ENCODE results near the gene PTH1R.

The PTH1R gene

DNA sequence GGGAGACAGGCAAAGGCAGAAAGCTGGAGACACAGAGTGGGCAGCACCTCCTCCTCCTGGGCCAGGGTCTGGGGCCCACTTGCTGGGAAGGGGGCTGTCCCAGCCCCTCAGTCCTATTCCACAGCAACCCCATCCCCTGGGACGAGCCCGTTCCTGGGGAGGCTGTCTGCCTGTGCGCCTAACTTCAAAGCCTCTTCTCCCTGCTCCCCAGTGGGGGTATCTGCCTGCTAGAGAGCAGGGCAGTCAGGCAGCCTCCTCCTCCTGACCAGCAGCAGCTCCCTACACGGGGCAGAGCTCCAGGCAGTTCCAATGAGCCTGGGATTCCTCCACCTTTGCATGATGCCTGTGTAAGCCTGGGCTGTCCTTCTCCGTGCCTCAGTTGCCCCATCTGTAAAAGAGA, 6.9 kb downstream of the PTH1R start:
- no peak for DNase-seq

DNA sequence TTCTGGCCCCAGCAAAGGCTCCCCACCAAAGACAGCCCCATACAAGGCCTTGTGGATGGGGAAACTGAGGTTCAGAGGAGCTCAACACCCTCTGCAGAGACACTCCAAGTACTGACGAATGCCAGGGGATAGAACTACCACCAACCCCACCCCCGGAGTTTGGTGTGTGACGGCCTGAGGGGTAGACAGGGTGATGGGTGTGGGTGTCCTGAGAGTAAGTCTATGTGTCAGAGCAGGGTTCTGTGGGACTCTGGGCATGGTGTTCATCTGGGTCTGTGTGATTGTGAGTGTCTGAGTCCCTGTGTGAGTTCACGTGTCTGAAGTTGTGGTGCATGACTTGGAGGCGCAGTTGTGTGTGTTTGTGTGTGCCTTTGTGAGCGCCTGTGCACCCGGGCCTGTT, 7.4 kb downstream of the PTH1R start:
- DNase-seq: no peak

DNA sequence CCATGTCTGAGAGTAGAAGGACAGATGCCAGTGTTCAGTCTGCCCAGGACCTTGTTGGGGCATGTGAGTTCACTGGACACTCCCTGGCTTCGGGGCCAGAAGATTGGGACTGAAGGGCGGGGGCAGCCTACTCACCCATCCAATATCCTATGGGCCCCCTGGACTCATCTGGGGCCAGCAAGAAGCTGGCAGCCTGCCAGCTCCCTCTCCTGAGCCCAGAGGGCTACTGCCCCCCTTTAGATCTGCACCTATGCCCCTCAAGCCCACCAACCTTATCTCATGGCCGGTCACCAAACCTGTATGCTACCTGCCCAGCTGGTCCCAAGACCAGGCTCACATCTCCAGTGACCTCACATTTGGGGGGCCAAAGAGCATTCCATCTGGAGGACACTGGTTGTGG, 8.1 kb downstream of the PTH1R start:
- no peak for DNase-seq

DNA sequence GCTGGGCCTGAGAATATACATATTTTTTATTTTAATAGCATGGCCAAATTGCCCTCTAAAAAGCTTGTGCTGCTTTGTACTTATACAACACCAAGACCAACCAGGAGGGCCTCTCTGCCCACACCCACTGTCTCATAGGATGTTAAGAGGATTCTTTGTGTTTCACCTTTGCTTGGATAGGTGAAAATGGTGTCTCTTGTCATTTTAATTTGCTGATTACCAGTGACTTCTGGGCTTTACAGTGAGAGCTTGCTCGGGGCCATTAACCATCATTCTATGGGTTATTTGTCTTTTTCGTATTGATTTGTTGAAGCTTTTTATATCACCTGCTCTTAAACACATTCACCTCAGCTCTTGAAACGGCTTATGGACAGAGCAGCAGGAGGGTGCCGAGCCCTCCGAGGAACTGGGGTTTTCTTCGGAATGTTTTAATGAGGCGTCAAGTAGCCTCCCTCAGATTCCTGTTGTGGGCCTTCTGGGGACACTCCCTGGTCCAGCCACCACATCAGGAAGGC, 10.5 kb downstream of the PTH1R start:
- DNase-seq: no peak

DNA sequence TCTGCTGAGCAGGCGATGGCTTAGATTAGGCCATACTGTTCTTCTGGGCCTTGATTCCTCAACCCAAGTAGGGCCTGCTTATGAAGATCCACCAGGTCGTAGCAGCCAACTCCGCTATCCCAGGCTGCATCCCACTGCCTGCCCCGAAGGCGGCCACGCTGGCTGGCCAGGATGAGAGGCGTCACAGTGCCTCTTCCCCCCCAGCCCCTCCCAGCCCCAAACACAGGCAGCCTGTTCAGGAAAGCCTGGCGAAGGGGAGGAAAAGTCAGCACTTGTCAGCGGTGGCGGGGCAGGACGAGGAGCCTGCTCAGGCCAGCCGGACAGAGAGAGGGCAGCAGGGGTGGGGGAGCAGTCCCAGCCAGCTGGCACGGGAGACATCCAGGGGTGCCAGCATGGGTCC, 11.2 kb downstream of the PTH1R start:
- no peak for DNase-seq

DNA sequence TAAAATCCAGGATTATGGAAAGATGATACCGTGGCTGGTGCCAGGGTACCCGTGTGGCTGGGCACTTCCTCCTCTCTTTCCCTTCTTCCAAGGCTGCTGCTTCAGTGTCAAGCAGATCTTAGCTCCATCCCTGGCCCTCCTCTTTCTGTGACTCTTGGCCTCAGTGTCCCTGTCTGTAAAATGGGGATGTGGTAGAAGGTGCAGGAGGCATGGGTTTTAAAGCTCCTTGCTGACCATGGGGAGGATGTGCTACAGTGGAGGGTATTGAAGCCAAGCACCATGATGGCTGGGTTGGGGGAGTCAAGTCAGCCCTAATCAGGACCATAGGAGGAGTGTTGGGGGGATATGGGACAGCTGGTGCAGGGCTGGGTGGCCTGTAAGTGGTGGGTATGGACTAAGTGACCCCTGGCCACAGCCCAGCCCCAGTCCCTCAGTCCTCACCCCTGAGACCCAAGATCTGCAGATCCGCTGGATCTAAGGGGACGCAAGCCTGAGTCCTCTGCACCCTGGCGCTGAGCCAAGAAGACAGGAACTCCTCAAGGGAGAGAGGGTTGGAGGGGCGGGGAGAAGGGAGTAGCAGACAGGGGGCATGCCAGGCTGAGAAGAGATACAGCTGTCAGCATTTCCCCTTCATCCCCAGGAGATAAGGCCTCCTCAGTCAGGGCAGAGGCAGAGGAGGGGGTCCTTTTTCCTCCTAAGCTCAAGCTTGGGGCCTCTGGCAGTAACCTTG, 12.0 kb downstream of the PTH1R start:
- DNase-seq: no peak

DNA sequence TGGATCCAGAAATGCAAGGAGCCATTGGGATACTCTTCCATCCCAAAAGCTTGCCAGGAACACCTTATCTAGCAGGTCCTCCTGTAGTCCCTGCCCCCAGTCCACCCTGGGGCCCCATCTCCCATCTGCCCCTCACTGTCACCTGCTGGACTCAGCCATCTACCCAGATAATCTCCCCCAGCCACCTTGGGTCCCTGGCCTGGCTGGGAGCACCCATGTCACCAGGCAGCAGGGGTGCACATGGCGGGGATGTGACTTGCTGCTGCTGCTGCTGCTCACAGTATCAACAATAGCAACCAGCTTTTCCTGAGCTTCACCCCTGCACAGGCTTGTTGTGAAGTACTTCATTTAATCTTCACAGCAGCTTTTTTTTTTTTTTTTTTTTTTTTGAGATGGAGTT, 12.6 kb downstream of the PTH1R start:
- no peak for DNase-seq

DNA sequence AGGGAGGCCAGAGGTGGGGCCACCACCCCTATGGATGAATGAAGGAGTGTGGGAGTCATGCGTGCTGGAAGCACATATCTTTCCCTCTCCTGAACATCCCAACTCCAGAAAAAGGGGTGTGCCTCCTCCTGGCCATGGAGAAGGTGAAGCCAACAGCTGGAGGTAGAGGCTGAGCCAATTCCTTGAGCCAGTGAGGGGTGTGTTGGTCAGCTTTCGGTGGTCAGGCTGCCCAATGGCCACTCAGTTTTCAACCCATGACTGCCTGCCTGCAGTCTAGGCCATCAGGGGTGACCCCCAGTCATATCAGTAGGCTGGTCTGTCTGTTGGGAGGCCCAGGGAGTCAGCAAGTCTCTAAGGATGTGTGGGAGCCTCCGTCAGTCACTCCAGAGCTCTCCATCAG, 13.6 kb downstream of the PTH1R start:
- DNase-seq: no peak

DNA sequence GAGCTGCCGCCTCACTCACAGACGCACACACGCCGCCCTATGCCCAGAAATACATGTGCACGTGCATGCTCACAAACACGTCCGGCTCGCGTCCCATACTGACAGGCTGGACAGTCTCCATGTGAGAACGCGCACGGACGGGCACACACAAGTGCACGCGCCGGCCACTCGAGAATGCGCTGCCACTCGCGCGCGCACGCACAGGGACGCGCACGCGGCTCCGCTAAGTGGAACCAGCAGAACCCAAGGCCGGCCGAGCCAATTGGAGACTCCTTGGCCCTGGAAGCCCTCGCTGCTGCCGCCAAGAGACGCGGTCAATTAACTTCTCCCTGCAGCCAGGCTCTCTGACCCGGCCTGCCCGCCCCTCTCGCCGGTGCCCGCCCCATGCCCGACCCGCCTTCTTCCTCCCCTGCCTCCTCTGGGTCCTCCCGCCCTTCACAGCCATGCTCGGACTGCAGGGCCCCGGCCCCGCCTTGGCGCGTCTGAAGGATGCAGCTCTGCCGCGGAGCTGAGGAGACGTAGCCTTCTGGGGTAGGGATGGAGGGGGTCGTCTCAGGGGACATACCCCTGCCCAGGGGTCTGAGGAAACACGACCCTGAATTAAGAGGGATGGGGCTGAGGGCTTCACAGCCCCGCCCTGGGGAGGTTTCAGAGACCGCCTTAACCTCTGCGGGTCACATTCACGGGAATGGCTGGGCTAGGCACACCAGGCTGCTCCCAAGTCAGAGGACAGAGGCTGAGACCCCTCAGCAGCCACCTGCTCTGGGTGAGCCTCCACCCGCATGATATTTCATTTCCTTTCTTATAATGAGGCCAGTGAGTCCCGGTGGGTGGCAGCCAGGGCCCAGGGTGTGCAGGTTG, 15.0 kb downstream of the PTH1R start:
- peak; percentile 32 for DNase-seq

DNA sequence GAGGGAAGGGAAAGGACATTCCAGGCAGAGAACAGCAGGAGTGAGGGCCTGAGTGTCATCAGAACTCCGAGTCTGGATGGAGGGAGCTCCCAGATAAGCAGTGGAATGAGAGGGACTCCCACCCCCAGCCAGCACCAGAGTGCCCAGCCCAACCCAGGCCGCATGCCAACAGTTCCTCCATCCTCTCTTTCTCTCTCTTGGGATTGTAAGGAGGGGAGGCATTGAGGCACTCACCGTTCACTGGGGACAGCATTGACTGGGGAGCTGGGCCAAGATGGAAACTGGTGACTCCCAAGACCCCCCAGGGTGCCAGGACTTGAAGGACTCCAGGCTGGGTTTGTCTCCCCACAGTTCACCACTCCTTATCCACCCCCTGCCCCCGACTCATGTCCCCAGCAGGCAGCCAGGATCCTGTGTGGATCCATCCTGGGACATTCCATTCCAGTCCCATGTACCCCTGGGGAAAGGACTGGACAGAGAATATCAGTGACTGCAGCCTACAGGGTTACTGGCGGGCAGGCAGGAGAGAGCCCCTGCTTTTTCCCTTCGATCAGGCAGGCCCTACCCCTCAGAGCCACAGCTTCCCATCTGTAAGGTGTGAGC, 15.7 kb downstream of the PTH1R start:
- no peak for DNase-seq

DNA sequence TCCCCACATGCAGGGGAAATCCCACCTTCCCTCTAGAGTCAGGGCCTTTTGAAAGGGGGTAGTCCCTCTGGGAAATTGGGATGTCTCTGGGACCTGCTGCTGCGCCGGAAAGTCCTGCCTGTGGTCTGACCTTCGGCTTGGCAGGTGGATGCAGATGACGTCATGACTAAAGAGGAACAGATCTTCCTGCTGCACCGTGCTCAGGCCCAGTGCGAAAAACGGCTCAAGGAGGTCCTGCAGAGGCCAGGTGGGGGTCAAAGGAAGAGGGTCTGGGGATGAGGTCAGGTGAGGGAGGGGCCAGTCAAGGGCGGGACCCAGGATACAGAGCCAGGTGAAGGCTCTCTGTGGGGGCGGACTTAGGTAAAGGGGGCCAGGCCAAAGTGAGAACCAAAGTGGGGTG, 16.2 kb downstream of the PTH1R start:
- no peak for DNase-seq

DNA sequence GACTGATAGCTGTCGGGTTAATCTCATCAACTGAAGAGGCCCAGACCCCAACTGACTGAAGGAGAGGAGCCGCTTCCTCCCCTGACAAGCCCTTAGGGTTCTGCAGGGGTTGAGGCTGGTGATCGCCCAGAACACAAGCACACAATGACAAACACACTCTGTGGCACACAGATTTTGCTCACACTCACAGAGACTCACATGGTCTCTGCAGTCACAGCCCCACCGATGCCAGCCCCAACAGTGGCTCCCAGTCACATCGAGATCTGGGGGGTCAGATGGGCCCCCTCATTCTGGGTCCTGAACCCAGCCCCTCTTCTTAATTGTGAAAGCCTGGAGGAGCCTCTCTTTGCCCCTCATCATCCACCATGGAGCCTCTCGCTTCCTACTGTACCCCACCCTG, 16.7 kb downstream of the PTH1R start:
- no peak for DNase-seq

DNA sequence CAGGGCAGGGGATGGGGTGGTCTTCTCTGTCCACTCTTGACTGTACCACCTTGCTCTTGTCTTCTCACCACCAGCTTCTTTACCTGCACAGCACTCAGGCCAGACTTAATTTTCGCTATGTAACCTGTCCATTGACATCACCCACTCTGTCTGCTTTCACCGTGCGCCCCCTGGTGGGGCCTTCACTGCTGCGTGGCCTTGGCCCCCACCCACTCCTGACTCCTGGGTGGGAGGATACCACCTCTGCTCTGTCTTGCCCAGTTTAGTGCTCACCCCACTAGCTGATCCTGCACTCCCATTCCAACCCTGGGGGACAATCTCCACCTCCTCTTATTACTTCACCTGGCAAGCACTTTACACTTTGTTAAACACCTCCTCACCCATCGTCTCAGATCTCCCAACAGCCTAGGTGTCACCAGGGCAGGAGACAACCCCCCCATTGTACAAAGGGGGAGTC, 17.7 kb downstream of the PTH1R start:
- DNase-seq: peak; percentile 2

DNA sequence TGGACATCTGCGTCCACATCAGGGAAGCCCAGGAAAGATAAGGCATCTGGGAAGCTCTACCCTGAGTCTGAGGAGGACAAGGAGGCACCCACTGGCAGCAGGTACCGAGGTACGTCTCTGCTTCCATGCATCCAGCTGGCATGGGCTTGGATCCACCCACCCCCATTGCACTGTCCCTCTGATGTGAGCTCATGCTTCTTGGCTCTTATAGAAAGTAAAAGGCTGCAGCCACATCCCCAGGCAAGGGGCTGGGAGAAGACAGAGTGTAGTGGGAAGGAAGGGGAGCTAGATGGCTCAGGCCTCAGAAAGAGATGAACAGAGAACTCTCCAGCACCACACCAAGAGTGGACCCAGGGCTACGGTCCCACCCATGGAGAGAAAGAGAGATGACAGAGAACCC, 18.2 kb downstream of the PTH1R start:
- DNase-seq: no peak

DNA sequence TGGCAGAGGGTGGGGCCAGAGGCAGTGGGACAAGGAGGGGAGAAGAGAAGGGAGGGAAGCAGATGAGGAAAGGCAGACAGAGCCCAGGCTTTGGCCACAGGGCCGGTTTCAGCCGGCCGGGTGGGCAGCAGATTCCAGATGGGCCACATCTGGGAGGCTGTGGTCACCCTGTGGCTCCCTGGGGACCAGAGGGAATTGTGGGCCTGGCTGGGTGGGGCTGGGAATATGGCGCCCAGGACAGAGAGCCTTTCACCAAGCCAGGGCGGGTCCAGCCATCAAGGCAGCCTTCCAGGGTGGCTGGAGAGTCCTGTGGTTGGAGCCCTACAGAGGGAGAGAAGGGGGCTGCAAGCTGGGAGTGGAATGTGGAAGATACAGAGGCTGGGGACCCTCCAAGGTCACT, 18.9 kb downstream of the PTH1R start:
- DNase-seq: no peak

DNA sequence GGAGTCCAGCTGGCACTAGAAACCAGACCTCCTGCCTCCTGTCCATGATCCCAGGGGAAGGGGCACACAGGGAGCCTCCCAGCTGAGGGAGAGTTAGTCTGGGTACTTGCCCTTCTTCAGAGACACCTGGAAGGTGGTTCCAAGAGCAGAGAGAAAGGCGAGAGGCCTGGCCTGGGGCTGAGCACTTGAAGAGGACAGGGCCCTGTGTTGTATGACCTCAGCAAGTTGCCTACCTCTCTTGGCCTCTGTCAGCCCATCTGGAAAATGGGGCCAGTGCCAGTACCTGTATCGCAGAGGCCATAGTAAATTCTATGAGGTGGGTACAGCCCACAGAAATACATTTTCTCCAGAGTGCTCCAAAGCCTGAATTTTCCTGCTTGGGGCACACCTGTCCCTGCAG, 19.5 kb downstream of the PTH1R start:
- DNase-seq: no peak

DNA sequence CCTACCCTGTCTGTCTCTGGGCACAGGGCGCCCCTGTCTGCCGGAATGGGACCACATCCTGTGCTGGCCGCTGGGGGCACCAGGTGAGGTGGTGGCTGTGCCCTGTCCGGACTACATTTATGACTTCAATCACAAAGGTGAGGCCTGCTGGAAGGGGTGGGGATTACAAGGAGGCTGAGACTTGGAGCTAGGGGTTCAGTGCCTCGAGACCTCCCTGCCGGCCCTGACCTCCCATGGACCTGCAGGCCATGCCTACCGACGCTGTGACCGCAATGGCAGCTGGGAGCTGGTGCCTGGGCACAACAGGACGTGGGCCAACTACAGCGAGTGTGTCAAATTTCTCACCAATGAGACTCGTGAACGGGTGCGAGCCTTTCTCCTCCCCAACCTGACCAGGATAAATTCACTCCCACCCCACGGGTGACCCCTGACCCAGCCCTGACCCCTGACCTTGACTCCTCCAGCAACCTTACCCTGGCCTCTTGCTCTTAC, 20.4 kb downstream of the PTH1R start:
- no peak for DNase-seq

DNA sequence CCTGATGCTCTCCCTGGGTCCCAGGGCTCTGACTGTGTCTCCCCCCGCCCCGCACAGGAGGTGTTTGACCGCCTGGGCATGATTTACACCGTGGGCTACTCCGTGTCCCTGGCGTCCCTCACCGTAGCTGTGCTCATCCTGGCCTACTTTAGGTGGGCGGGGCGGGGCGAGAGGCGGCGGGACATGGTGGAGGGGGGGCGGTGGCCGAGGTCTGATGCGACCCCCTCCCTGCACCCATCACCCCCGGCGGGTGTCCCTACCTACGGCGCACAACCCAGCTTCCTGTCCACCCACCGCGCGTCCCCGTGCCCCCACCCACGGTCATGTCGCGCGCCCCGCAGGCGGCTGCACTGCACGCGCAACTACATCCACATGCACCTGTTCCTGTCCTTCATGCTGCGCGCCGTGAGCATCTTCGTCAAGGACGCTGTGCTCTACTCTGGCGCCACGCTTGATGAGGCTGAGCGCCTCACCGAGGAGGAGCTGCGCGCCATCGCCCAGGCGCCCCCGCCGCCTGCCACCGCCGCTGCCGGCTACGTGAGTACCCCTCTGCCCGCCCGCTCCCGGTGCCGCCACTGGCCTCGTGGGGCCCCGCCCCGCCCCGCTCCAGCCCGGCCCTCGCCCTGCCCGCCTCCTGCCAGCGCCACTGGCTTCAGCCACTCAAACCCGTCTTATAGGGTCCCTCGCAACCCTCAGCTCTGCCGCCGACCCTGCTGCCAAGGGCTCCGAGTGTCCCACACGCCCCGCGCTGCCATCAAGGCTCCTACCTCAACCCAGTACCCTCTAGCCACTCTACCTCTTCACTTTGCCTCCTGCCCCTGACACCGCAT, 21.0 kb downstream of the PTH1R start:
- no peak for DNase-seq

DNA sequence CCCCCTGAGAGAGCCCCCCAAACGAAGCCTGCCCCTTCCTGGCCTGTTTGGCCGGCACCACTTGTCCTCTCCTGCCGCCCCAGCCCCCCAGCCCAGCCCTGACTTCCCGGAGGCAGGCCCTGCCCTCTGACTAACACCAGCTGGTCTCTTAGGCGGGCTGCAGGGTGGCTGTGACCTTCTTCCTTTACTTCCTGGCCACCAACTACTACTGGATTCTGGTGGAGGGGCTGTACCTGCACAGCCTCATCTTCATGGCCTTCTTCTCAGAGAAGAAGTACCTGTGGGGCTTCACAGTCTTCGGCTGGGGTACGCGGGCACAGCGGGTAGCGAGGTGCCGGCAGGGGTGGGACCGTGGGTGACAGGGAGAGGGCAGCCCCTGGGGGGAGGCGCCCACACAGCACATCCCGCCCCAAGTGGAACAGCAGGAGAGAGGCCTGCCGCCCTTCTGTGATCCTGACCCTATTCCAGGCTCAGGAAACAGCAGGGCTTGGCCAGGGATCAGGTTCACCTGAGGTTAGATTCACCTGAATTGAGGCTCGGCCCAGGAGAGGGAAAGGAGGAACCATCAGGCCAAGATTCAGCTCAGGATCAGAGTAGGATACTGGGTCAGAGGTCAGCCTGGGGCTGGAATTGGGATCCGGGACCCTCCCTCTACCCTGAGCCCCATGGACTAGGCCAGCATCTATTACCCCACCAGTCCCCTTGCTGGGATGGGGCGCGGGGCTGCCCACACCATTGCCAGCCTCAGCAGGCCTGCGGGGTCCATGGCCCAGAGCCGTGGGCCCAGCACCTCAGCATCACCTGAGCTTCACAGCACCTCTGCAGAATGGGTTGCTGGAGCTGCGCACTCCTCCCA, 21.9 kb downstream of the PTH1R start:
- no peak for DNase-seq

DNA sequence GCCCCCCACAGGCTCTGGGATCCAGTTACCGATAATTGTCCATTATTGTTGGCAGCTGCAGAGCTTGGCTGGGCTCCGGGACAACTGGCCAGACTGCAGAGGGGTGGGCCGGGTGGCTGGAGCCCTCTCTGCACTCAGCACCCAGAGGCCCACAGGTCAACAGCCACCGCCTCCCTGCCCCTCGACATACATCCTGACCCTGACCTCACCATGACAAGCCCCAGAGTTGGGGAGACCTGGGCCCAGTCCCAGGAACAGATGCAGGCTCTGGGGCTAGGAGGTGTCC, 22.4 kb downstream of the PTH1R start:
- peak; percentile 17 for DNase-seq

DNA sequence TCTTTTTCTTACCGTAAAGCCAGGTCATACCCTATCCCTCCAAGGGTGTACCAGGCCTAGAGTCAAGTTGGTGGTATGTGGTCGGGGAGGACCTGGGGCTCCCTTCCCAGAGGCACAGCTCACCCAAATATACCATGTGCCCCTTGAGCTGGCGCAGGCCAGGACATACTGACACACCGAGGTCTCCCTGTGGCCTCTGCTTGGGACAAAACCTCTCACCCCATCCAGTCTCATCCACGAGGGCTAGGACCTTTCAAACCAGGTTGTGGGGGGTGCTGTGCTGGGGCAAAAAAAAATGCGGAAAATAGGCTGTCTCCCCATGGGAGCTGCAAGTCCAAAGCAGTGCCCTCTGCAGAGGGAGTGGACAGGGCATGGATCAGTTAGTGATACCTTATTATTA, 22.8 kb downstream of the PTH1R start:
- no peak for DNase-seq

DNA sequence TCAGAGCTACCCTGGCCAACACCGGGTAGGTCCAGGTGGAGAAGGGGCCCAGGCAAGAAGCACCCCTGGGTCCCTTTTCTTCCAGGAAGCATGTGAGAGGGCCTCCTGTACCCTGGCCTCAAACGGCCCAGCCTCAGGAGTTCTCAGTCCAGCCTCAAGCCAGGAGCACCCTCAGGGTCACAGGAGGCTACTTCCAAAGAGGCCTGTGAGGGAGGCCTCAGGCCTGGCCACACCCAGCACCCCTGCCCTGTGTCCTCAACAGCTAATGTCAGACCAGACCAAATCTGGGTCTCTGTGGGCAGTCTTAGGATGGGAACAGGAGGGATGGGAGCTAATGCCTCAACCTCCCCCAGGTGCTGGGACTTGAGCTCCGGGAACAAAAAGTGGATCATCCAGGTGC, 23.5 kb downstream of the PTH1R start:
- no peak for DNase-seq

Measured in NCI-H748 treated with DMSO at 0.1 percent for 48 hours (cell line).